GM12891 (cell line): ENCODE results near the gene LRIG1.

Experiments
- POLR2A ChIP-seq: IDR thresholded peaks from 2 replicates; pipeline ENCODE4 v1.6.1; 2011; ENCODE audit warnings: low read depth, low read length, control low read depth
- POLR2AphosphoS5 ChIP-seq: IDR thresholded peaks from 2 replicates; pipeline ENCODE4 v1.6.1; 2011; ENCODE audit warnings: low read depth, low read length, control low read depth

- TF ChIP-seq POLR2A, result no peak
- no peak for TF ChIP-seq POLR2AphosphoS5
These were observed 146.8 kb downstream of the LRIG1 start for GRCh38 chr3:66354001-66354400.
